Right lobe of liver (tissue), 4 donors: ENCODE results near the gene DNPH1.

Experiments
- CTCF ChIP-seq, 4 donors: fragments of 200-600 bp in 3 of 4; fragments of 450-650 bp in 1 of 4; IDR thresholded peaks; one replicate each; pipeline versions ENCODE4 v1.5.1 to v1.8.0; 2016 to 2022; ENCODE audit warnings: antibody characterized with exemption in 4 of 4, mild to moderate bottlenecking in 2 of 4
- POLR2A ChIP-seq: fragments of 450-650 bp; IDR thresholded peaks from one replicate; pipeline ENCODE4 v1.6.1; 2017; ENCODE audit warnings: antibody characterized with exemption, mild to moderate bottlenecking
- donor health status: DM: no; HTN: no; CAD: no.
- donor health status: DM: no; HTN: no; CAD: no.
- donor health status: DM: no; HTN: yes; CAD: no.

- no peak for TF ChIP-seq CTCF (IDR thresholded peaks at IDR 0.05)
- TF ChIP-seq POLR2A, result no peak
These were observed 28.9 kb upstream of the DNPH1 start for GRCh38 chr6:43258180-43258579.
